Measurements from ENCODE around the gene FITM1. TPM values are rescaled to one million over a fixed set of nuclear protein-coding genes. Genes with fewer than 3 reads are reported as not detected.

FITM1 gene, protein sequence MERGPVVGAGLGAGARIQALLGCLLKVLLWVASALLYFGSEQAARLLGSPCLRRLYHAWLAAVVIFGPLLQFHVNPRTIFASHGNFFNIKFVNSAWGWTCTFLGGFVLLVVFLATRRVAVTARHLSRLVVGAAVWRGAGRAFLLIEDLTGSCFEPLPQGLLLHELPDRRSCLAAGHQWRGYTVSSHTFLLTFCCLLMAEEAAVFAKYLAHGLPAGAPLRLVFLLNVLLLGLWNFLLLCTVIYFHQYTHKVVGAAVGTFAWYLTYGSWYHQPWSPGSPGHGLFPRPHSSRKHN
- 0.13 to 0.19 TPM in 2 of 5 replicates, not detected in the others for total RNA-seq (2022; extraction: Qiagen RNA extraction)

DNA sequence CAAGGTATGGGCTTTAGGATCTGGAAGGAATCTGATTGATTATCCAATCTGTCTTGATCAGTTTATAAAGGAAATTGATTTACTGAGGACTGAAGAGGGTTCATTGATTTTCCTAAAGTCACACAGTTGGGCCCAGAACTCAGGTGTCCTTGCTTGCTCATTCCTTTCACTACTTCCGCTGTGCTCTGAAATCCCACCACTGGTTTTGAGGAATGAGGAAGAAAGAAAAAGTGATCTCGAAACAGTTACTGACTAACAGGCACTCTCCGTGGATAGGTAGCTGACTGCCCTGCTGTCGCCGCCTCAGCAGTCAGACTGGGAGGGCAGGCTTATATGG is at the start of gene FITM1:
FITM1 (plus strand) TSS at position 280 of the 337 bp plus-strand sequence. CDS start 905 bp downstream, outside the sequence.

DNA sequence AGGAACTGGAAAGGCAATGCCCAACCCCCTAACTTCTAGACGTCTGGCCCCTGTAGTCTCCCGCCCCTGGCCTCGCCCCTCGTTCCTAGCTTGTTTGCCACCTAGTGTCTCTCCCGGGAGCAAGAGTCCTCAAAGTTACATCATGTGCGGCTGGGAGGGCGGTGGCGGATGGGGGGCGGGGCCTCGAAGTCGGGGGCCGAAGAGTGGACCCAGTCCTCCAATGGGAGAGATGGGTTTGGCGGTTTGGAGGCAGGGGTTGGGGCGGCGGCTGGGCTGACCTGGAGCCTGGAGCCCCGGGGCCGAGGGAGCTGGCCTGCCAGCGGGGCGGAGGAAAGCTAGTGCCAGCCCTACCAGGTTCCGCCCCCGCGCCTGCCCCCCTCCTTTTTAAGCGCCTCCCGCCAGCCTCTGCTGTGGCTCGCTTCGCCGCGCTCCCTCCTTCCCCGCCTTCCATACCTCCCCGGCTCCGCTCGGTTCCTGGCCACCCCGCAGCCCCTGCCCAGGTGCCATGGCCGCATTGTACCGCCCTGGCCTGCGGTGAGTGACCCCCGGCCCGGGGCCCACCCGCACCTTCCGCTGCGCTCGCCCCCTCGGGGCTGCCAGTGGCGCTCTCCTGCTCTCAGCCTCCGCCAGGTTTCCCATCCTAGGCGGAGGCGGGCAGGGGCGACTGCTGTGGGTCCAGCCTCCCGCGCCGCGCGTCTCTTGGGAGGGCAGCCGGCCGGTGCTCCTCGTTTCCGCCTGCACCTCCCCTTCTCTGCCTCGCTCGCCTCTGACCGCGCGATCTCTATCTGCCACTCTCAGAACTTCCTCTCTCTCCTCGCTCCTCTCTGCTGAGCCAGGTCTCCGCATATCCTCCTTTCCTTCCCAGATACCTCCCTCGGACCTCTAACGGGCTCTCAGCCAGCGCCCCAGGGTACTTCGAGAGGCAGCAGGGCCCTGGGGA is 36.3 kb upstream of the FITM1 start, which contains the start of gene PCK2:
PCK2 (plus strand) TSS at position 411 of the 940 bp plus-strand sequence; CDS start at position 506, 95 bp downstream.

GRCh38 chr14:24114532-24115421 is 15.7 kb upstream of the FITM1 start, which contains the start of the genes DCAF11 and NRL:
Gene DCAF11, plus strand, starts transcription at chr14:24114777. Its CDS starts 818 bp downstream, at chr14:24115595.
Gene NRL, minus strand, starts transcription at chr14:24114949. Its CDS starts 32,101 bp downstream, at chr14:24082848.

GRCh38 chr14:24135834-24136683 is 5.6 kb downstream of the FITM1 start, which contains the start of gene PSME1:
Gene PSME1, plus strand, starts transcription at chr14:24136194. Its CDS starts 69 bp downstream, at chr14:24136263.

GRCh38 chr14:24141097-24141880 is 10.8 kb downstream of the FITM1 start, which contains the start of gene EMC9:
Gene EMC9, minus strand, starts transcription at chr14:24141591. Its CDS starts 287 bp downstream, at chr14:24141304.

GRCh38 chr14:24146453-24146977 is 16.1 kb downstream of the FITM1 start, which contains the start of gene PSME2:
Gene PSME2, minus strand, starts transcription at chr14:24146610. Its CDS starts 29 bp downstream, at chr14:24146581.

DNA sequence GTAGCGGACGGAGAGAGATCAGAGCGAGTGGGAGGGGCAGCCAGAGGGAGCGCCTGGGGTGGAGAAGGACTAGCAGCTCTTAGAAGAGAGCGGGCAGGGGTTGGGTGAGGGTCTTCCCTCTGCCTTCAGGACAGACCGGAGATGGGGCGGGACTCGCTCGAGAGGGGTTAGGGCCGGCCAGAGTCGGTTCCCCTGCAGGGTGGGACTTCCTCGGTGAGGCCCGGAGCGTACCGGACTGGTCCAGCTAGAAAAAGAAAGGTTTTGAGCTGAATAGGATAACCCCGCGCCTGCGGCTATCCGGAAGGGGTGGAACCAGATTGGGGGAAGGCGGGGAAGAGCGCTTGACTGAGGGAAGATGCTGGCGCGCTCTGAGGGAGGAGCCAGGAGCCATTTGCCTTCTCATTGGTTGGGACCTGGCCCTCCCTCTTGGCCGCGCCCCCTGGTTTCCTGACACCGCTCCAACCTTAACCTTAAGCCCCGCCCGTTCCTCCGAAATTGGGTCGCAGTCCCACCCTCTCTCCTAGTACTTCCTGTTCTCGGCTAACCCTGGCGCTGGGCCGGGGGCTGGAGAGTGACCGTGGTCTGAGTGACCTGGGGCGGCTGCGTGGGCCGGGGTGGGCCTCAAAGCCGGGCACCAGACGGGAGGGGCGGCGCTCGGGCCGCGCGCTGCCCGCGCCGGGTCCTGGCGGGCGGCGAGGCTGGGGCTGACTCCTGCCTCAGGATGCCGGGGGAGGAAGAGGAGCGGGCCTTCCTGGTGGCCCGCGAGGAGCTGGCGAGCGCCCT is 16.7 kb downstream of the FITM1 start, which contains the start of gene RNF31:
RNF31 (plus strand) TSS at position 521 of the 783 bp plus-strand sequence; CDS start at position 722, 201 bp downstream.

DNA sequence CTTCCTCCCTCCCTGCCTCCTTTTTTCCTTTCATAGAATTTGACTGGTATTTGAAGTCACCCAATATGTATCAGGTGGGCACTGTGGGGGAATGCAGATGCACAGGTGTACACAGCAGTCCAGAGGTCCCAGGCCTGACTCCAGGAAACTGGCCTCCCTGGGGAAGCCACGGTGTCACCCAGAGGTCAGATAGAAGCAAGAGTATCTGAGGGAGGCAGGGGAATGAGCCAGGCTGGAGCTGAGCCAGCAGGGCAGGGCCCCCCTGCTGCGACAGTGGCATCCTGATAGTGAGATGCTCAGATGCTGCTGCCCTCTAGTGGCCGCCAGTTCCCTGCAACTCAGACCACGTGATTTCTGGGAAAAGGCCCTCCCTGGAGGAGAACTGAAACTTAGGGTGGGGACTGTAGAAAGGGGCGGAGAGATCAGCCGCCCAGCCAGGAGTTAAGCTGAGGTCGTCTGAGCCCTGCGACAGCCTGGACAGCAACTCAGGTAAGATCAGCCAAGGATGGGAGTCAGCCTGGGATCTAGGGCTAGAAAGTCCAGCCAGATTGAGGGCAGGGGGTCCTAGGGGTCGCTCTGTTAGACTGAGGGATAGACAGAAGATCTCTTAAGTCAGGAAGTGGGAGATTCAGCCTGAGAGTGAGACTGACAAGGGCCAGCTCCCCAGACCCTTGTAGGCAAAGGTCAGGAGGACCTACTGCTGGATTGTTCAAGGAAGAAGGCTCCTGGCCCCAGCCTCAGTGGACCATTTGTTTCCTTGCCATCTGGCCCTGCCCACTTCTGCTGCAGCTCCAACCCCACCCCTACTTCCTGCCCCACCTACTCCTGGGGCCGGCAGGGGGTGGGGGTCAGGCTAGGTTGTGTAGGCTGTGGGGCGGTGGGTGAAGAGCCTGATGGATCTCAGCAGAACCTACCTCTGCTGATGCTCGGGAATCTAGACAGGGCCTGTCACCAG is 30.7 kb downstream of the FITM1 start, which contains the start of gene IRF9:
IRF9 (plus strand) TSS at position 416 of the 955 bp plus-strand sequence. CDS start 880 bp downstream, outside the sequence.

DNA sequence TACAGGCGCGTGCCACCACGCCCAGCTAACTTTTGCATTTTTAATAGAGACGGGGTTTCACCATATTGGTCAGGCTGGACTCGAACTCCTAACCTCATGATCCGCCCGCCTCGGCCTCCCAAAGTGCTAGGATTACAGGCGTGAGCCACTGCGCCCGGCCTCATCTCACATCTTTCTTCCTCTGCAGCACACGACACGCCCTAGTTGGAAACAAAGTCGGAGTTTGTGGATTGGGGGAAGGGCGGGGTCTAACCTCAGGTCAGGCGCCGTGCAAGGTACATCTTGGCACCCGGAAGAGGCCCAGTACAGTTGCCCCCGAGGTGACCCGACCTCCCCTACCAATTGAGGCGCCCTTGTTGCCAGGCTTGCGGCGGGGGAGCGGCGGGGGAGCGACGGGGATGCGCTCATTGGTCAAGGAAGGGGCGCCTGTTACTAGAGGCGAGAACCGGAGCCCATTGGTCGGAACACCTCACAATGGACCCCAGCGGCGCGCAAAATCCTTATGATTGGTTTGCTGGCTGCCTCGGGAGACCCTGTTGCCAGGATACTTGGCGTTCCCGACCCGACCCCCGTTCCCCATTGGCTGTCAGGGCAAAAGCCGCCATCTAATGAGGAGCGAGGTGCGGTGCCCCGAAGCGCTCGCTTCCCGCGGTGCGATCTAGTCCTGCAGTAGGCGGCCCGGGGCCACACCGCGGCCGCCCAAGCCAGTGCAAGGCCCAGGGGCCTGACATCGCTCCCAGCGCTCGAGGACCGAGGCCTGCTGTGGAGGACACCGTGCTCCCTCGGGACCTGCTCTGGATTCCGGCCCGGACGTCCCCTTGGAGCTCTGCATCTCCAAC is 41.2 kb downstream of the FITM1 start, which contains the start of gene REC8:
REC8 (plus strand) TSS at position 659 of the 839 bp plus-strand sequence. CDS start 473 bp downstream, outside the sequence.

Other genes with a start within 250 kb of the FITM1 start
- 42.8 to 50.0 TPM (median 43.6 TPM) in 5 replicates for gene DHRS4, start 176.9 kb upstream of the FITM1 start, total RNA-seq (2022; extraction: Qiagen RNA extraction)
- 25.5 to 34.0 TPM (median 29.6 TPM) in 5 replicates for gene DHRS4L2, start 141.7 kb upstream of the FITM1 start, total RNA-seq (2022; extraction: Qiagen RNA extraction)
- gene CARMIL3, start 78.7 kb upstream of the FITM1 start, total RNA-seq (2022; extraction: Qiagen RNA extraction), result 0.35 to 0.74 TPM (median 0.53 TPM) in 5 replicates
- not detected in 5 replicates for gene CPNE6, start 59.1 kb upstream of the FITM1 start, total RNA-seq (2022; extraction: Qiagen RNA extraction)
- 15.0 to 21.2 TPM (median 19.3 TPM) in 5 replicates for gene PCK2, start 36.3 kb upstream of the FITM1 start, total RNA-seq (2022; extraction: Qiagen RNA extraction)
- gene DCAF11, start 15.9 kb upstream of the FITM1 start, total RNA-seq (2022; extraction: Qiagen RNA extraction), result 20.8 to 22.4 TPM (median 21.9 TPM) in 5 replicates
- gene NRL, start 15.7 kb upstream of the FITM1 start, total RNA-seq (2022; extraction: Qiagen RNA extraction), result 0.56 to 1.1 TPM (median 0.84 TPM) in 5 replicates
- gene PSME1, start 5.5 kb downstream of the FITM1 start, total RNA-seq (2022; extraction: Qiagen RNA extraction), result 159 to 187 TPM (median 162 TPM) in 5 replicates
- 45.7 to 62.3 TPM (median 60.1 TPM) in 5 replicates for gene EMC9, start 10.9 kb downstream of the FITM1 start, total RNA-seq (2022; extraction: Qiagen RNA extraction)
- gene PSME2, start 16.0 kb downstream of the FITM1 start, total RNA-seq (2022; extraction: Qiagen RNA extraction), result 151 to 185 TPM (median 159 TPM) in 5 replicates
- gene RNF31, start 16.8 kb downstream of the FITM1 start, total RNA-seq (2022; extraction: Qiagen RNA extraction), result 19.9 to 35.1 TPM (median 34.3 TPM) in 5 replicates
- 16.8 to 21.0 TPM (median 17.7 TPM) in 5 replicates for gene IRF9, start 30.6 kb downstream of the FITM1 start, total RNA-seq (2022; extraction: Qiagen RNA extraction)
- 3.3 to 6.5 TPM (median 5.3 TPM) in 5 replicates for gene REC8, start 41.4 kb downstream of the FITM1 start, total RNA-seq (2022; extraction: Qiagen RNA extraction)
- gene IPO4, start 58.2 kb downstream of the FITM1 start, total RNA-seq (2022; extraction: Qiagen RNA extraction), result 72.5 to 89.6 TPM (median 84.6 TPM) in 5 replicates
- 58.4 to 64.8 TPM (median 63.8 TPM) in 5 replicates for gene TM9SF1, start 64.8 kb downstream of the FITM1 start, total RNA-seq (2022; extraction: Qiagen RNA extraction)
- gene TSSK4, start 75.0 kb downstream of the FITM1 start, total RNA-seq (2022; extraction: Qiagen RNA extraction), result not detected in 5 replicates
- gene CHMP4A, start 82.8 kb downstream of the FITM1 start, total RNA-seq (2022; extraction: Qiagen RNA extraction), result 75.9 to 98.1 TPM (median 81.6 TPM) in 5 replicates
- 29.1 to 34.2 TPM (median 30.7 TPM) in 5 replicates for gene MDP1, start 85.4 kb downstream of the FITM1 start, total RNA-seq (2022; extraction: Qiagen RNA extraction)
- 450 to 490 TPM (median 458 TPM) in 5 replicates for gene NEDD8, start 101.7 kb downstream of the FITM1 start, total RNA-seq (2022; extraction: Qiagen RNA extraction)
- gene GMPR2, start 102.3 kb downstream of the FITM1 start, total RNA-seq (2022; extraction: Qiagen RNA extraction), result 54.1 to 66.3 TPM (median 57.2 TPM) in 5 replicates
- 34.4 to 39.3 TPM (median 36.4 TPM) in 5 replicates for gene TINF2, start 112.0 kb downstream of the FITM1 start, total RNA-seq (2022; extraction: Qiagen RNA extraction)
- gene TGM1, start 132.5 kb downstream of the FITM1 start, total RNA-seq (2022; extraction: Qiagen RNA extraction), result 0.89 to 1.9 TPM (median 1.4 TPM) in 5 replicates
- 15.5 to 19.8 TPM (median 17.5 TPM) in 5 replicates for gene RABGGTA, start 140.9 kb downstream of the FITM1 start, total RNA-seq (2022; extraction: Qiagen RNA extraction)
- gene DHRS1, start 169.1 kb downstream of the FITM1 start, total RNA-seq (2022; extraction: Qiagen RNA extraction), result 10.4 to 14.5 TPM (median 11.6 TPM) in 5 replicates
- gene NOP9, start 169.2 kb downstream of the FITM1 start, total RNA-seq (2022; extraction: Qiagen RNA extraction), result 13.5 to 16.8 TPM (median 15.9 TPM) in 5 replicates
- gene CIDEB, start 177.3 kb downstream of the FITM1 start, total RNA-seq (2022; extraction: Qiagen RNA extraction), result 0.08 to 0.24 TPM (median 0.17 TPM) in 5 replicates
- 2.1 to 5.7 TPM (median 4.5 TPM) in 5 replicates for gene LTB4R2, start 179.5 kb downstream of the FITM1 start, total RNA-seq (2022; extraction: Qiagen RNA extraction)
- gene LTB4R, start 180.8 kb downstream of the FITM1 start, total RNA-seq (2022; extraction: Qiagen RNA extraction), result 4.4 to 7.8 TPM (median 5.9 TPM) in 5 replicates
- not detected in 5 replicates for gene ADCY4, start 204.4 kb downstream of the FITM1 start, total RNA-seq (2022; extraction: Qiagen RNA extraction)
- gene RIPK3, start 209.3 kb downstream of the FITM1 start, total RNA-seq (2022; extraction: Qiagen RNA extraction), result not detected in 5 replicates
- 0.16 to 0.42 TPM (median 0.18 TPM) in 5 replicates for gene NFATC4, start 237.5 kb downstream of the FITM1 start, total RNA-seq (2022; extraction: Qiagen RNA extraction)

Data from A549 treated with Mapracorat at 1 μM for 4 hours (cell line).